Effector CD4-positive, alpha-beta T cell (primary cell): ENCODE measurements around the gene H2BW2. TPM values are rescaled to one million over a fixed set of nuclear protein-coding genes. Genes with fewer than 3 reads are reported as not detected.
"Not testable (repeated sequence)": the region's sequence is repeated elsewhere in the genome, so short reads cannot be mapped to it uniquely, and the experiment has no call there.

Experiments
- DNase-seq: peaks from one replicate; pipeline ENCODE4 v3.0.0-alpha.2; 2020
- total RNA-seq: gene quantifications from one replicate; lab custom pipeline; 2026; lab: John Stamatoyannopoulos, UW

Gene H2BW2
- total RNA-seq = not detected

GRCh38 chrX:104039689-104040505 lies at the start of gene H2BW2:
Gene H2BW2, plus strand, starts transcription at chrX:104039956. Its CDS starts 39 bp downstream, at chrX:104039995.
- no peak for DNase-seq

- no peak for DNase-seq
These were observed 40.5 kb upstream of the H2BW2 start for GRCh38 chrX:103999234-103999633.

GRCh38 chrX:104008831-104009230 lies 30.9 kb upstream of the H2BW2 start:
- no peak for DNase-seq

- no peak for DNase-seq
These were observed 26.6 kb upstream of the H2BW2 start for GRCh38 chrX:104013158-104013557.

GRCh38 chrX:104013606-104014005 lies 26.1 kb upstream of the H2BW2 start, which contains the start of gene H2BW1:
Gene H2BW1, minus strand, starts transcription at chrX:104013708. Its CDS starts 132 bp downstream, at chrX:104013576.
- no peak for DNase-seq

- DNase-seq = not testable (repeated sequence)
These were observed 24.2 kb upstream of the H2BW2 start for GRCh38 chrX:104015576-104015975.

- no peak for DNase-seq
These were observed 21.6 kb upstream of the H2BW2 start for GRCh38 chrX:104018126-104018525.

- no peak for DNase-seq
These were observed 1.2 kb downstream of the H2BW2 start for GRCh38 chrX:104041003-104041402.

GRCh38 chrX:104045642-104046041 lies 5.9 kb downstream of the H2BW2 start:
- no peak for DNase-seq

- DNase-seq = no peak
These were observed 7.4 kb downstream of the H2BW2 start for GRCh38 chrX:104047171-104047570.

GRCh38 chrX:104054956-104055355 lies 15.2 kb downstream of the H2BW2 start:
- DNase-seq = not testable (repeated sequence)

GRCh38 chrX:104062636-104063035 lies 22.9 kb downstream of the H2BW2 start:
- not testable (repeated sequence) for DNase-seq

- not testable (repeated sequence) for DNase-seq
These were observed 36.2 kb downstream of the H2BW2 start, which contains the start of gene TMSB15C for GRCh38 chrX:104075778-104076445. Gene TMSB15C, minus strand, starts transcription at chrX:104076236.

GRCh38 chrX:104077854-104078253 lies 38.1 kb downstream of the H2BW2 start:
- DNase-seq = not testable (repeated sequence)

- no peak for DNase-seq
These were observed 44.3 kb downstream of the H2BW2 start for GRCh38 chrX:104084063-104084462.

- DNase-seq = no peak
These were observed 45.0 kb downstream of the H2BW2 start for GRCh38 chrX:104084534-104085277.

- DNase-seq = no peak
These were observed 45.7 kb downstream of the H2BW2 start for GRCh38 chrX:104085477-104085876.

GRCh38 chrX:104085919-104086318 lies 46.2 kb downstream of the H2BW2 start:
- no peak for DNase-seq
